ENCODE data around the gene PCDHB14. TPM values are rescaled to one million over a fixed set of nuclear protein-coding genes. Genes with fewer than 3 reads are reported as not detected.
"Not testable (repeated sequence)": the region's sequence is repeated elsewhere in the genome, so short reads cannot be mapped to it uniquely, and the experiment has no call there.

The PCDHB14 gene
- 7.9 and 8.0 TPM in 2 replicates for total RNA-seq
- long read RNA-seq, full-length matches to known transcripts = 7 of 7 reads
- long read RNA-seq, partial matches to known transcripts = 0 of 7 reads
- long read RNA-seq, other reads (novel, unspliced or antisense) = 0 of 7 reads

DNA sequence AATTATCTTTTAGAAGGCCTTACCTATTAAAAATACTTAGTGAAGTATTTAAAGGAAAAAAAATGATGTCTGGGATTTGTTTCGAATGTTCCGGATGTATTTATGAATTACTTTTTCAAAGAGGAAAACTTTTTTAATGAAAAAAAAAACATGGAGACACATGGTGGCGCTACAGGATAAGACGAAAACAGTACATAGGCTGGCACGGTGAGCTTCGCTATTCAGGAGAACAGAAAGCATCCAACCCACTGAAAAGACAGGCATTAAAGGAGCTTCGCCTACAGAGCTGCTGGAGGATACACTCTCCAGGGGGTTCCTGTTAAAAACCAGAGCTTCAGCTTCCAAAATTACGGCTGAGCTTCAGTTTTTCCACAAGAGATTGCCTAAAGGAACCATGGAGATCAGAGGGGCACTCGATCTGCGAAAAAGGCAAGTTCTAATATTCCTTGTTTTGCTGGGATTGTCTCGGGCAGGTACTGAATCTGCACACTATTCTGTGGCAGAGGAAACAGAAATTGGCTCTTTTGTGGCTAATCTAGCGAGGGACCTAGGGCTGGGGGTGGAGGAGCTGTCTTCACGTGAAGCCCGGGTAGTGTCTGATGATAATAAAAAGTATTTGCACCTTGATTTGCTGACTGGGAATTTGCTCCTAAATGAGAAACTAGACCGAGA lies at the start of gene PCDHB14:
Gene PCDHB14, plus strand, starts transcription at position 232 of the 672 bp plus-strand sequence. Its CDS starts 163 bp downstream, at position 395.
- Mint-ChIP-seq H3K4me3 (ENCODE audit: low read depth) (peak within 1 kb of the TSS; percentile 65), H3K9me3 (ENCODE audit: low read depth) (peaks cover 34% of the 10 kb centered on the region), H3K4me1 (ENCODE audit: low read depth) (no peaks in the 10 kb centered on the region), H3K36me3 (ENCODE audit: insufficient read depth) (peaks cover 39% of the 10 kb centered on the region), H3K27me3 (no peaks in the 10 kb centered on the region), H3K27ac (peak within 1 kb of the TSS; percentile 44)
- no peak for DNase-seq (ENCODE audit: low spot score, unreplicated experiment)
- TF ChIP-seq, protein P1, sequence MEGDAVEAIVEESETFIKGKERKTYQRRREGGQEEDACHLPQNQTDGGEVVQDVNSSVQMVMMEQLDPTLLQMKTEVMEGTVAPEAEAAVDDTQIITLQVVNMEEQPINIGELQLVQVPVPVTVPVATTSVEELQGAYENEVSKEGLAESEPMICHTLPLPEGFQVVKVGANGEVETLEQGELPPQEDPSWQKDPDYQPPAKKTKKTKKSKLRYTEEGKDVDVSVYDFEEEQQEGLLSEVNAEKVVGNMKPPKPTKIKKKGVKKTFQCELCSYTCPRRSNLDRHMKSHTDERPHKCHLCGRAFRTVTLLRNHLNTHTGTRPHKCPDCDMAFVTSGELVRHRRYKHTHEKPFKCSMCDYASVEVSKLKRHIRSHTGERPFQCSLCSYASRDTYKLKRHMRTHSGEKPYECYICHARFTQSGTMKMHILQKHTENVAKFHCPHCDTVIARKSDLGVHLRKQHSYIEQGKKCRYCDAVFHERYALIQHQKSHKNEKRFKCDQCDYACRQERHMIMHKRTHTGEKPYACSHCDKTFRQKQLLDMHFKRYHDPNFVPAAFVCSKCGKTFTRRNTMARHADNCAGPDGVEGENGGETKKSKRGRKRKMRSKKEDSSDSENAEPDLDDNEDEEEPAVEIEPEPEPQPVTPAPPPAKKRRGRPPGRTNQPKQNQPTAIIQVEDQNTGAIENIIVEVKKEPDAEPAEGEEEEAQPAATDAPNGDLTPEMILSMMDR (IDR thresholded peaks at IDR 0.05; ENCODE audit: unreplicated experiment) = peak; percentile 48

- not testable (repeated sequence) for H3K27me3 Mint-ChIP-seq; DNase-seq (ENCODE audit: low spot score, unreplicated experiment); H3K27ac Mint-ChIP-seq; H3K4me1 Mint-ChIP-seq (ENCODE audit: low read depth); H3K36me3 Mint-ChIP-seq (ENCODE audit: insufficient read depth); H3K4me3 Mint-ChIP-seq (ENCODE audit: low read depth)
- peaks cover 25% of the 10 kb centered on the region for H3K9me3 Mint-ChIP-seq (ENCODE audit: low read depth)
Measured at GRCh38 chr5:141174291-141175104, 48.6 kb upstream of the PCDHB14 start.

DNA sequence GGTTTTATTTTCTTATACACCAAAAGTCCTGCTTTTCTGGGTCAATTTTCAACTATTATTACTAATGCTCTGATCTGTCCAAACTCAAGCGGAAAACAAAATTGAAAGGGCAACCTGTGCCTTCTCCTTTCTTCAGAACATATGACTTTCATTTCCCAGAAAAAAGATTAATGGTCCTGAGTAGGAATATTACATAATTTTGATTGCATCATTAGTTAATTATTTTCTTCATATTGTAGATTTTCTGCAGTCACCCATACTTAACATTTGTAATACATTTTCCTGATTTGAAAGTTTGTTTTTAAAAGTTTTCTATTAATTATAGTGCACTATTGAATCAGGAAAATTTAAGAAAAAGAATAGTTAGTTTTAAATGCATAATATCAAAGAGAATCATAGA lies 47.2 kb upstream of the PCDHB14 start:
- Mint-ChIP-seq H3K4me3 (ENCODE audit: low read depth) (no peak overlapping the region), H3K36me3 (ENCODE audit: insufficient read depth) (peaks cover 14% of the 10 kb centered on the region), H3K4me1 (ENCODE audit: low read depth) (no peaks in the 10 kb centered on the region), H3K27me3 (no peaks in the 10 kb centered on the region), H3K27ac (no peak overlapping the region), H3K9me3 (ENCODE audit: low read depth) (peaks cover 23% of the 10 kb centered on the region)
- TF ChIP-seq, protein P1 (IDR thresholded peaks at IDR 0.05; ENCODE audit: unreplicated experiment) = no peak
- DNase-seq (ENCODE audit: low spot score, unreplicated experiment) = no peak

DNA sequence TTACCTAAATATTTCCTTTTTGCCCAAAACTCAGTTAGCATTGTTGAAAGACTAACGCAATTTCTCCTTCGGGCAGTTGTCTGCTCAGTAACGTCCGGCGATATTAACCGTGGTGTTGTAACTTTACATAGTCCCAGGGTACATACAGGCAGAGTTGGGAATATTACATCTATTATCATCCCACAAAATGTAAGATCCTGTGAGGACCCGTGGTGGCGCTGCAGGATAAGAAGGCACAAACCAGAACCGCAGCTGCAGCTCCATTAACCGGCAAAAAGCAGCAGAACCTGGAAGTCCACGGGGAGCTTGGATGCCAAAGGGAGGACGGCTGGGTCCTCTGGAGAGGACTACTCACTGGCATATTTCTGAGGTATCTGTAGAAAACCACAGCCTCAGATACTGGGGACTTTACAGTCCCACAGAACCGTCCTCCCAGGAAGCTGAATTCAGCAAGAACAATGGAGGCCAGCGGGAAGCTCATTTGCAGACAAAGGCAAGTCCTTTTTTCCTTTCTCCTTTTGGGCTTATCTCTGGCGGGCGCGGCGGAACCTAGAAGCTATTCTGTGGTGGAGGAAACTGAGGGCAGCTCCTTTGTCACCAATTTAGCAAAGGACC lies 45.5 kb upstream of the PCDHB14 start, which contains the start of gene PCDHB8:
Gene PCDHB8, plus strand, starts transcription at position 214 of the 615 bp plus-strand sequence. Its CDS starts 245 bp downstream, at position 459.
- H3K9me3 Mint-ChIP-seq (ENCODE audit: low read depth) = peaks cover 24% of the 10 kb centered on the region
- not testable (repeated sequence) for H3K27ac Mint-ChIP-seq; DNase-seq (ENCODE audit: low spot score, unreplicated experiment)

GRCh38 chr5:141179371-141179770 lies 43.8 kb upstream of the PCDHB14 start:
- not testable (repeated sequence) for DNase-seq (ENCODE audit: low spot score, unreplicated experiment); H3K4me3 Mint-ChIP-seq (ENCODE audit: low read depth); H3K27ac Mint-ChIP-seq; H3K27me3 Mint-ChIP-seq; H3K4me1 Mint-ChIP-seq (ENCODE audit: low read depth)
- Mint-ChIP-seq H3K9me3 (ENCODE audit: low read depth) (peaks cover 22% of the 10 kb centered on the region), H3K36me3 (ENCODE audit: insufficient read depth) (peaks cover 20% of the 10 kb centered on the region)

More for the DNA sequence above, 45.5 kb upstream of the PCDHB14 start, which contains the start of gene PCDHB8:
- not testable (repeated sequence) for H3K4me3 Mint-ChIP-seq (ENCODE audit: low read depth); H3K4me1 Mint-ChIP-seq (ENCODE audit: low read depth); H3K27me3 Mint-ChIP-seq
- H3K36me3 Mint-ChIP-seq (ENCODE audit: insufficient read depth) = peaks cover 16% of the 10 kb centered on the region

GRCh38 chr5:141179876-141180275 lies 43.3 kb upstream of the PCDHB14 start:
- H3K27ac Mint-ChIP-seq; DNase-seq (ENCODE audit: low spot score, unreplicated experiment); H3K27me3 Mint-ChIP-seq; H3K4me3 Mint-ChIP-seq (ENCODE audit: low read depth); H3K4me1 Mint-ChIP-seq (ENCODE audit: low read depth): not testable (repeated sequence)
- Mint-ChIP-seq H3K9me3 (ENCODE audit: low read depth) (peaks cover 26% of the 10 kb centered on the region), H3K36me3 (ENCODE audit: insufficient read depth) (peaks cover 25% of the 10 kb centered on the region)

GRCh38 chr5:141180313-141180712 lies 42.8 kb upstream of the PCDHB14 start:
- H3K4me3 Mint-ChIP-seq (ENCODE audit: low read depth) = no peak overlapping the region
- H3K27ac Mint-ChIP-seq = no peak overlapping the region
- no peak for DNase-seq (ENCODE audit: low spot score, unreplicated experiment)
- no peaks in the 10 kb centered on the region for H3K27me3 Mint-ChIP-seq
- TF ChIP-seq, protein P1 (IDR thresholded peaks at IDR 0.05; ENCODE audit: unreplicated experiment) = no peak
- peaks cover 30% of the 10 kb centered on the region for H3K36me3 Mint-ChIP-seq (ENCODE audit: insufficient read depth)
- H3K4me1 Mint-ChIP-seq (ENCODE audit: low read depth) = no peaks in the 10 kb centered on the region
- peaks cover 30% of the 10 kb centered on the region for H3K9me3 Mint-ChIP-seq (ENCODE audit: low read depth)
